GM18498 (cell line): ENCODE data around the gene TPCN1.

Experiments
- ATAC-seq: cut with Tn5 transposase; IDR thresholded peaks from one replicate; pipeline ENCODE4 v1.9.1; 2021; ENCODE audit warnings: mild to moderate bottlenecking, moderate library complexity; ENCODE audit not compliant: unreplicated experiment

The TPCN1 gene

GRCh38 chr12:113239811-113240331, 18.6 kb downstream of the TPCN1 start:
- ATAC-seq, result no peak

- ATAC-seq, result peak; percentile 62
Observed at GRCh38 chr12:113240395-113240794, 19.1 kb downstream of the TPCN1 start.

- ATAC-seq, result no peak
Observed at GRCh38 chr12:113241191-113242025, 20.1 kb downstream of the TPCN1 start.

- ATAC-seq, result no peak
Observed at GRCh38 chr12:113242026-113242418, 20.8 kb downstream of the TPCN1 start.

- no peak for ATAC-seq
Observed at GRCh38 chr12:113242560-113242959, 21.3 kb downstream of the TPCN1 start.

GRCh38 chr12:113244047-113244460, 22.8 kb downstream of the TPCN1 start:
- no peak for ATAC-seq

GRCh38 chr12:113244478-113244958, 23.3 kb downstream of the TPCN1 start:
- no peak for ATAC-seq

GRCh38 chr12:113245695-113246477, 24.6 kb downstream of the TPCN1 start:
- no peak for ATAC-seq

- no peak for ATAC-seq
Observed at GRCh38 chr12:113246478-113247122, 25.3 kb downstream of the TPCN1 start.

- no peak for ATAC-seq
Observed at GRCh38 chr12:113247123-113248050, 26.1 kb downstream of the TPCN1 start.

GRCh38 chr12:113248051-113248825, 27.0 kb downstream of the TPCN1 start:
- ATAC-seq, result no peak

GRCh38 chr12:113248842-113249435, 27.7 kb downstream of the TPCN1 start:
- no peak for ATAC-seq

GRCh38 chr12:113249546-113249945, 28.3 kb downstream of the TPCN1 start:
- no peak for ATAC-seq

- ATAC-seq, result no peak
Observed at GRCh38 chr12:113250045-113250444, 28.8 kb downstream of the TPCN1 start.

- no peak for ATAC-seq
Observed at GRCh38 chr12:113251404-113252070, 30.3 kb downstream of the TPCN1 start.

- no peak for ATAC-seq
Observed at GRCh38 chr12:113252494-113252893, 31.2 kb downstream of the TPCN1 start.

- ATAC-seq, result no peak
Observed at GRCh38 chr12:113253532-113254285, 32.4 kb downstream of the TPCN1 start.

GRCh38 chr12:113254298-113254697, 33.0 kb downstream of the TPCN1 start:
- no peak for ATAC-seq
